ENCODE results near the gene ADISSP.

ADISSP gene

GRCh38 chr20:3767427-3768341 is at the start of gene ADISSP:
Gene ADISSP (minus strand): TSS chr20:3767753. CDS start chr20:3760100, 7,653 bp downstream.
- peaks cover 19% of the 10 kb centered on the region for H3K4me1 Mint-ChIP-seq (ENCODE audit: low read depth)
- peak within 1 kb of the TSS; percentile 86 for H3K4me3 Mint-ChIP-seq
- H3K27ac Mint-ChIP-seq, result peak within 1 kb of the TSS; percentile 88
- no peaks in the 10 kb centered on the region for H3K36me3 Mint-ChIP-seq (ENCODE audit: low read depth)
- H3K9me3 Mint-ChIP-seq, result no peaks in the 10 kb centered on the region
- H3K27me3 Mint-ChIP-seq (ENCODE audit: low read depth), result peaks cover 5% of the 10 kb centered on the region

GRCh38 chr20:3815703-3816315 is 48.3 kb upstream of the ADISSP start:
- Mint-ChIP-seq H3K4me1 (ENCODE audit: low read depth) (peaks cover 62% of the 10 kb centered on the region), H3K9me3 (no peaks in the 10 kb centered on the region), H3K27ac (peak overlapping the region; percentile 89), H3K4me3 (peak overlapping the region; percentile 79), H3K36me3 (ENCODE audit: low read depth) (peaks cover 15% of the 10 kb centered on the region), H3K27me3 (ENCODE audit: low read depth) (no peaks in the 10 kb centered on the region)

DNA sequence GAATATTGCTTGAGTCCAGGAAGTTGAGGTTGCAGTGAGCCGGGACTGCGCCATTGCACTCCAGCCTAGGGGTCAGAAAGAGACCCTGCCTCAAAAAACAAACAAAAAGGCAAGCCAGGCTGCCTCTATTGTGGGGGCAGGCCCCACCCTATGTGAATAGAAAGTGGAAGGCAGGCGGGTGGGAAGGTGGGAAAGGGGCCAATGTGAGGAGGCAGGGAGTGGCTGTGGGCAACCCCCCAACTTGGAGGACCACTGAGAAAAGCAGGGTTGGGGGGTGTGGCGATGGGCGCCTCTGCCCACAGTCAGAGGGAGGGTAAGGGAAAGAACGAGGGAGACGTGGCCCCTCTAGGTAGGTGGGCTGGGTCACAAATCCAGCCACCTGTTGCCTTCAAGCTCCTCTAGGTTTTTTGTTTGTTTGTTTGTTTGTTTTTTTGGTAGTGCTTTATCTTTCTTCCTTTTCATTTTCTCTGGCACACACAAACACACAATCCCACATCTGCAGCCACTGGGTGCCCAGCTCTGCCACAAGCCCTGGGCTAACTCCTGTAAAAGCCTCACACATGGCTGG is 47.5 kb upstream of the ADISSP start:
- Mint-ChIP-seq H3K27ac (peak overlapping the region; percentile 89), H3K27me3 (ENCODE audit: low read depth) (no peaks in the 10 kb centered on the region), H3K4me1 (ENCODE audit: low read depth) (peaks cover 64% of the 10 kb centered on the region), H3K9me3 (no peaks in the 10 kb centered on the region), H3K36me3 (ENCODE audit: low read depth) (peaks cover 15% of the 10 kb centered on the region), H3K4me3 (peak overlapping the region; percentile 28)

GRCh38 chr20:3813848-3814581 is 46.5 kb upstream of the ADISSP start:
- Mint-ChIP-seq H3K27ac (peak overlapping the region; percentile 71), H3K9me3 (no peaks in the 10 kb centered on the region), H3K4me1 (ENCODE audit: low read depth) (peaks cover 58% of the 10 kb centered on the region), H3K36me3 (ENCODE audit: low read depth) (peaks cover 15% of the 10 kb centered on the region), H3K27me3 (ENCODE audit: low read depth) (no peaks in the 10 kb centered on the region), H3K4me3 (no peak overlapping the region)

DNA sequence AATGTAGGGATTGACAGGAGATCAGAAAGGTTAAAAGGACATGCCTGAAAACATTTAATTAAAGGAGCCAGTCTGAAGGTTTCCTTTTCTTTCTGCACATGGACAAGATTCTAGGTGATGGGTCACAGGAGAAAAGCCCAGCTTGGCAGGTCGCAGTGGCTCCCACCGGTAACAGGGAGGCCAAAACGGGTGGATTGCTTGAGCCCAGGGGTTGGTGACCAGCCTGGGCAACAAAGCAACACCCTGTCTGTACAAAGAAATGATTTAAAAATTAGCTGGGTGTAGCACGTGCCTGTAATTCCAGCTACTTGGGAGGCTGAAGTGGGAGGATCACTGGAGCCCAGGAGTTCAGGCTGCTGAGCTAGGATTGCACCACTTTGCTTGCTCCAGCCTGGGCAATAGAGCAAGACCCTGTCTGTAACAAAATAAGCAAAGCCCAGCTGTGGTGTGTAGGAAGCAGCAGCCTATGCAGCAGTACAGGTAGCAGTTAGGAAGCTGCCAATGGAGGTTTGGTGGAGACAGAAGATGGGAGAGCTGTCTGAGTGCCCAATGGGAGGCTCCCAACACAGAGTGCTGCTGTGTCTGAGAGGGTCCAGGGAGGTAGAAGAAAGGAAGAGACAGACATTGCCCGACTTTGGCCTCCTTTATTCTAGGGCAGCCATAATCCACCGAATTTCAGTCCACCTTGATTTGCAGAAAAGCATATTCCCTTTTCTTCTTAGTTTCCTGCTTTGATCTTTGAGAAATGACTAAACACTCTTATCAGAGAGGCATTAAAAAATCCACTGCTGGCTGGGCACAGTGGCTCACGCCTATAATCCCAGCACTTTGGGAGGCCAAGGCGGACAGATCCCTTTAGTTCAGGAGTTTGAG is 45.7 kb upstream of the ADISSP start:
- Mint-ChIP-seq H3K36me3 (ENCODE audit: low read depth) (peaks cover 16% of the 10 kb centered on the region), H3K4me1 (ENCODE audit: low read depth) (peaks cover 53% of the 10 kb centered on the region), H3K27ac (peak overlapping the region; percentile 56), H3K27me3 (ENCODE audit: low read depth) (no peaks in the 10 kb centered on the region), H3K4me3 (no peak overlapping the region), H3K9me3 (no peaks in the 10 kb centered on the region)

DNA sequence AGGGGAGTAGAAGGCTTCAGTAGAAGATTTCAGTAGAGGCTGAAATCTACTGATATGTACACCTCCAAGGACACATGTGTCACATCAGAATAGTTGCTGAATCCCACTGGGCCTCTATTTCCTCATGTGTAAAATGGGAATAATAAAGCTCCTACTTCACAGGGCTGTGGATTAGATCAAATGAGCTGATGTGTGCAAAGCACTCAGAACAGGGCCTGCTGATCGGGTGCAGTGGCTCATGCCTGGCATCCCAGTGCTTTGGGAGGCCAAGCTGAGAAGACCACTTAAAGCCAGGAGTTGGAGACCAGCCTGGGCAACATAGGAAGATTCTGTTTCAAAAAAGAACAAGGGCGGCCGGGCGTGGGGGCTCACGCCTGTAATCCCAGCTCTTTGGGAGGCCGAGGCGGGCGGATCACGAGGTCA is 44.7 kb upstream of the ADISSP start:
- Mint-ChIP-seq H3K9me3 (no peaks in the 10 kb centered on the region), H3K27me3 (ENCODE audit: low read depth) (no peaks in the 10 kb centered on the region), H3K36me3 (ENCODE audit: low read depth) (peaks cover 19% of the 10 kb centered on the region), H3K4me1 (ENCODE audit: low read depth) (peaks cover 54% of the 10 kb centered on the region), H3K4me3 (peak overlapping the region; percentile 78), H3K27ac (peak overlapping the region; percentile 98)

DNA sequence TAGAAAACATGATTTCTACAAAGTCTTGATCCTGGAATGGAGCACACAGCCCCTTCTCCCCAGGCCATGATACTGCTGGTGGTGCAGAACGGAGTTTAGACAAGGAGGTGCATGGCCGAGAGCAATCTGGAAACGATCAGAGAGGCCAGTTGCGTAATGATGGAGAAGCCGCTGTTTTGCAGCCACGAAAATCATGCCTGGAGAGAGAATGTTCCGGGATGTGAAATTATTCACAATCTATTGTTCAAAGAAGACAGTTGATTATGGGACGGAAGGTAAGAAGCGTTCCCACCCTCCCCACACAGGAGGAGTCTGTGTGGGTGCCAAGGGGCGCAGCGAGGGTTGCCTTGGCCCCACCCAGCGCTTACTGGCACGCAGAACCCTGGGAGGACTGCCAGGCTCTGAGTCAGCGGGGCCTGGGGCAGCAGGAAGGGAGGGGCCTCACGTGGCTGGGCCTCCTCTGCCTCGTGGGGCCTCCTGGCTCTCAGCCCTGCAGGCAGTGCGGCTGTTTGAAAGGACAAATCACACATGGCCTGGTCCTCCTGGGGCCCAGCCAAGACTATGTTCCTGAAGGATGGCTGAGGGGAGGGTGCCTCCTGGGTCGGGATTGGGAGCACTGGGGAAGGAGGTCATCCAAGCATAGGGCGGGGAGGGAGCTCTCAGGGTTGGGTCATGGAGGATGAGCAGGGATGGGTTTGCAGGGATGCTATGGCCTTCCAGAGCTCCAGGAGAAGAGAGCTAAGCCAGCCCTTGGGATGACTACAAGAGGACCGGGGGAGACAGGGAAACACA is 44.1 kb upstream of the ADISSP start:
- H3K9me3 Mint-ChIP-seq, result no peaks in the 10 kb centered on the region
- H3K4me3 Mint-ChIP-seq, result peak overlapping the region; percentile 78
- H3K27ac Mint-ChIP-seq, result peak overlapping the region; percentile 98
- H3K27me3 Mint-ChIP-seq (ENCODE audit: low read depth), result no peaks in the 10 kb centered on the region
- peaks cover 57% of the 10 kb centered on the region for H3K4me1 Mint-ChIP-seq (ENCODE audit: low read depth)
- H3K36me3 Mint-ChIP-seq (ENCODE audit: low read depth), result peaks cover 25% of the 10 kb centered on the region

GRCh38 chr20:3808544-3808943 is 41.0 kb upstream of the ADISSP start:
- Mint-ChIP-seq H3K9me3 (no peaks in the 10 kb centered on the region), H3K4me1 (ENCODE audit: low read depth) (peaks cover 63% of the 10 kb centered on the region), H3K4me3 (no peak overlapping the region), H3K27ac (no peak overlapping the region), H3K36me3 (ENCODE audit: low read depth) (peaks cover 44% of the 10 kb centered on the region), H3K27me3 (ENCODE audit: low read depth) (no peaks in the 10 kb centered on the region)

- H3K4me3 Mint-ChIP-seq, result no peak overlapping the region
- no peaks in the 10 kb centered on the region for H3K27me3 Mint-ChIP-seq (ENCODE audit: low read depth)
- peak overlapping the region; percentile 23 for H3K27ac Mint-ChIP-seq
- no peaks in the 10 kb centered on the region for H3K9me3 Mint-ChIP-seq
- H3K4me1 Mint-ChIP-seq (ENCODE audit: low read depth), result peaks cover 54% of the 10 kb centered on the region
- peaks cover 63% of the 10 kb centered on the region for H3K36me3 Mint-ChIP-seq (ENCODE audit: low read depth)
Measured at GRCh38 chr20:3804781-3805180, 37.2 kb upstream of the ADISSP start.

DNA sequence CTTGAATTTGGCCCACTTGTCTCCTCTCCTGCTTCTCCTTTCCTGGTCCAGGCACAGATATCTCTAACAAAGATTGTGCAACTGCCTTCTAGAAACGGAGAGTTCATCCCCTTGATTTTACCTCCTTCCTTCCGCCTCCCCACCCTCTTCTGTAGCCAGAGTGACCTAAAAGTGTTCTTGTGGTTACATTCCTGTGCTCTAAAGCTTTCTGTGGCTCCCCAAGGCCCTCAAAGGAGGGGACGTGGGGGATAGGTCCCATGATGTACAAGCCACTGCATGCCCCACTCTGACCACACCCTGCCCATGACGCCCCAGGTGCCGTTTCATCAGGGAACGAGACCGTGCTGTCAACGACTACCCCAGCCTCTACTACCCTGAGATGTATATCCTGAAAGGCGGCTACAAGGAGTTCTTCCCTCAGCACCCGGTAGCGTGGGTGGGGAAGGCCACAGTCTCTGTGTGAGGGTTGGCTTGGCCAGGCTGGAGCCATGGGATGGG is 36.8 kb upstream of the ADISSP start:
- H3K4me1 Mint-ChIP-seq (ENCODE audit: low read depth), result peaks cover 58% of the 10 kb centered on the region
- peaks cover 65% of the 10 kb centered on the region for H3K36me3 Mint-ChIP-seq (ENCODE audit: low read depth)
- no peaks in the 10 kb centered on the region for H3K9me3 Mint-ChIP-seq
- H3K4me3 Mint-ChIP-seq, result no peak overlapping the region
- no peaks in the 10 kb centered on the region for H3K27me3 Mint-ChIP-seq (ENCODE audit: low read depth)
- peak overlapping the region; percentile 64 for H3K27ac Mint-ChIP-seq

DNA sequence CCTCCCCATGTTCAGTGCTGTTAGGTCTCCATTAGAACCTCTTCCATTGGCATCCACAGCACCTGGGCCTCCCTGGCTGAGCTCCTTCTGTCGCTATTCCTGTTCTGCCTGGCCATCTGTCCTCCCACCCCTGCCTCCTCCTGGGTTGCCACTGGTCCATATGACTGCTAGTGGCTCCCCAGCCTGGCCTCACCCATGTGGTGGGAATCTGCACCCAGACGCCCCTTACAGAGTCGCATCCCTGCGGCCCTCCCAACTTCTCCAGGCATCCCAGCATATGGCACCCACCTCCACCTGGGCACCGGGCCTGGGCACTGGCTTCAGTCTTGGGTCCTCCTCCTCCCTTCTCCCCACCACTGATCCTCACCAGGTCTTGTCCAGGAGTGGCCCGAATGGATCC is 36.3 kb upstream of the ADISSP start:
- H3K36me3 Mint-ChIP-seq (ENCODE audit: low read depth), result peaks cover 69% of the 10 kb centered on the region
- H3K27me3 Mint-ChIP-seq (ENCODE audit: low read depth), result no peaks in the 10 kb centered on the region
- H3K4me3 Mint-ChIP-seq, result peak overlapping the region; percentile 37

DNA sequence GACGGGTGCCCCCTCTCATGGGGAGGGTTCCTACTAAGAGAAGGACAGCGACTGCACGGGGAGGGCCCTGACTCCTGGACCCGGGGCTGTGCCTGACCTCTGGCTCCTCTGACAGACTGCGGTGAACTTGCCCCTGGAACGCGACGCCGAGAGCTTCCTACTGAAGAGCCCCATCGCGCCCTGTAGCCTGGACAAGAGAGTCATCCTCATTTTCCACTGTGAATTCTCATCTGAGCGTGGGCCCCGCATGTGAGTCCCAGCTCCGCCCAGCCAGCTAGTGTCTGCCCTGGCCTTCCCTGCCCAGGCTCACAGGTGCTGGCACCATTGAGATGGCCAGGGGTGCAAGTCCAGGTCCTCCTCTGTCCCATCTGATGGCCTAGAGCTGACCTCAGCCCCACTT is 35.7 kb upstream of the ADISSP start:
- H3K4me1 Mint-ChIP-seq (ENCODE audit: low read depth), result peaks cover 68% of the 10 kb centered on the region
- no peaks in the 10 kb centered on the region for H3K27me3 Mint-ChIP-seq (ENCODE audit: low read depth)
- no peaks in the 10 kb centered on the region for H3K9me3 Mint-ChIP-seq
- H3K27ac Mint-ChIP-seq, result peak overlapping the region; percentile 62
- no peak overlapping the region for H3K4me3 Mint-ChIP-seq
- peaks cover 74% of the 10 kb centered on the region for H3K36me3 Mint-ChIP-seq (ENCODE audit: low read depth)

More for the DNA sequence above, 36.3 kb upstream of the ADISSP start:
- H3K9me3 Mint-ChIP-seq, result no peaks in the 10 kb centered on the region
- peaks cover 62% of the 10 kb centered on the region for H3K4me1 Mint-ChIP-seq (ENCODE audit: low read depth)
- peak overlapping the region; percentile 64 for H3K27ac Mint-ChIP-seq

All from T-helper 1 cell treated with Interleukin-12 subunit alpha and Interleukin-12 subunit beta and Interleukin-4 antibody, amounts not matched to agents 30 μg/mL and 1 μg/mL, for 36 hours (primary cell).